Tibial nerve (tissue), 4 donors: ENCODE data around the gene RTN4. TPM values are rescaled to one million over a fixed set of nuclear protein-coding genes. Genes with fewer than 3 reads are reported as not detected.

ENCODE experiments used
- DNase-seq, 2 donors: peaks; one replicate each; pipeline ENCODE4 v3.0.0-alpha.2; 2019; ENCODE audit warnings: low spot score in 2 of 2
- H3K27ac ChIP-seq, 4 donors: fragments of 200-600 bp; sonication (generic) in 3 of 4; one replicate each; pipeline ENCODE4 v1.5.1; 2017 to 2019; ENCODE audit warnings: mild to moderate bottlenecking in 1 of 4
- H3K27me3 ChIP-seq, 2 donors: fragments of 200-600 bp; sonication (generic) in 1 of 2; one replicate each; pipeline versions ENCODE4 v1.5.1 to v1.6.0; 2017 to 2019
- H3K36me3 ChIP-seq, 3 donors: fragments of 200-600 bp; sonication (generic); one replicate each; pipeline ENCODE4 v1.5.1; 2018 to 2019
- H3K4me1 ChIP-seq, 4 donors: fragments of 200-600 bp; sonication (generic) in 3 of 4; one replicate each; pipeline ENCODE4 v1.5.1; 2017 to 2019
- H3K4me3 ChIP-seq, 4 donors: fragments of 200-600 bp; sonication (generic) in 3 of 4; one replicate each; pipeline ENCODE4 v1.5.1; 2017 to 2019; ENCODE audit warnings: mild to moderate bottlenecking in 1 of 4, moderate library complexity in 1 of 4
- H3K9me3 ChIP-seq, 4 donors: fragments of 200-600 bp; sonication (generic) in 3 of 4; one replicate each; pipeline ENCODE4 v1.5.1; 2017 to 2019
- EP300 ChIP-seq, 2 donors: sonication (generic); formaldehyde crosslinking; IDR thresholded peaks; one replicate each; pipeline ENCODE4 v1.6.1; 2017; ENCODE audit warnings: antibody characterized with exemption in 2 of 2, mild to moderate bottlenecking in 1 of 2
- POLR2A ChIP-seq, 2 donors: fragments of 450-650 bp; IDR thresholded peaks; one replicate each; pipeline ENCODE4 v1.6.1; 2017; ENCODE audit warnings: antibody characterized with exemption in 2 of 2, mild to moderate bottlenecking in 2 of 2, moderate library complexity in 2 of 2
- WGBS, 2 donors: methylation state at CpG; one replicate each; pipeline ENCODE4 v1.1.5; 2018; 5-methylcytosine and 5-hydroxymethylcytosine counted together
- total RNA-seq, 4 donors: library from RNA; depleted of rRNA; stranded (reverse); fragments of >200 nt; gene quantifications; one replicate each; pipeline ENCODE4 v1.1.0, GENCODE V29; 2016
- TF ChIP-seq, protein P1 (sequence below), 5 experiments: fragments of 200-600 bp in 3 of 5; fragments of 450-650 bp in 2 of 5; sonication (generic) in 3 of 5; IDR thresholded peaks; one replicate each; pipeline ENCODE4 v1.5.1; 2016 to 2019; ENCODE audit warnings: antibody characterized with exemption in 5 of 5, mild to moderate bottlenecking in 3 of 5, moderate library complexity in 2 of 5

Gene RTN4
- total RNA-seq, 4 donors from 2014 or later = 232 to 245 (median 243) TPM

- Histone ChIP-seq H3K4me1 (peaks cover 0 to 51% (median 15%) of the 10 kb centered on the region in 4 donors), H3K9me3 (peaks cover 0 to 10% (median 2%) of the 10 kb centered on the region in 4 donors), H3K36me3 (peaks cover 0 to 31% (median 0%) of the 10 kb centered on the region in 3 donors), H3K4me3 (no peak overlapping the region), H3K27ac (peak overlapping the region in 1 of 4 donors; percentile 15), H3K27me3 (no peaks in the 10 kb centered on the region)
- DNase-seq = no peak
- WGBS, 2 donors = 68 to 82% methylated on average over 5 of the region's 5 CpGs
- peak in 1 of 2 donors; percentile 15 for TF ChIP-seq EP300 (IDR thresholded peaks at IDR 0.05)
- TF ChIP-seq, protein P1, sequence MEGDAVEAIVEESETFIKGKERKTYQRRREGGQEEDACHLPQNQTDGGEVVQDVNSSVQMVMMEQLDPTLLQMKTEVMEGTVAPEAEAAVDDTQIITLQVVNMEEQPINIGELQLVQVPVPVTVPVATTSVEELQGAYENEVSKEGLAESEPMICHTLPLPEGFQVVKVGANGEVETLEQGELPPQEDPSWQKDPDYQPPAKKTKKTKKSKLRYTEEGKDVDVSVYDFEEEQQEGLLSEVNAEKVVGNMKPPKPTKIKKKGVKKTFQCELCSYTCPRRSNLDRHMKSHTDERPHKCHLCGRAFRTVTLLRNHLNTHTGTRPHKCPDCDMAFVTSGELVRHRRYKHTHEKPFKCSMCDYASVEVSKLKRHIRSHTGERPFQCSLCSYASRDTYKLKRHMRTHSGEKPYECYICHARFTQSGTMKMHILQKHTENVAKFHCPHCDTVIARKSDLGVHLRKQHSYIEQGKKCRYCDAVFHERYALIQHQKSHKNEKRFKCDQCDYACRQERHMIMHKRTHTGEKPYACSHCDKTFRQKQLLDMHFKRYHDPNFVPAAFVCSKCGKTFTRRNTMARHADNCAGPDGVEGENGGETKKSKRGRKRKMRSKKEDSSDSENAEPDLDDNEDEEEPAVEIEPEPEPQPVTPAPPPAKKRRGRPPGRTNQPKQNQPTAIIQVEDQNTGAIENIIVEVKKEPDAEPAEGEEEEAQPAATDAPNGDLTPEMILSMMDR (IDR thresholded peaks at IDR 0.05) = no peak
These were observed 30.6 kb downstream of the RTN4 start for GRCh38 chr2:55019526-55020258.

- no peak for DNase-seq
- Histone ChIP-seq H3K27ac (peak overlapping the region in 1 of 4 donors; percentile 12), H3K27me3 (no peaks in the 10 kb centered on the region), H3K9me3 (peaks cover 0 to 10% (median 2%) of the 10 kb centered on the region in 4 donors), H3K36me3 (peaks cover 0 to 31% (median 0%) of the 10 kb centered on the region in 3 donors), H3K4me3 (no peak overlapping the region), H3K4me1 (peaks cover 0 to 51% (median 18%) of the 10 kb centered on the region in 4 donors)
- TF ChIP-seq POLR2A (IDR thresholded peaks at IDR 0.05) (no peak), EP300 (IDR thresholded peaks at IDR 0.05) (no peak)
- TF ChIP-seq, protein P1 (IDR thresholded peaks at IDR 0.05) = no peak
- WGBS, 2 donors = 94% methylated on average over 1 of the region's 1 CpG
These were observed 31.6 kb downstream of the RTN4 start for GRCh38 chr2:55018619-55019018.

GRCh38 chr2:55017880-55018279, 32.4 kb downstream of the RTN4 start:
- Histone ChIP-seq H3K4me3 (no peak overlapping the region), H3K9me3 (peaks cover 0 to 10% (median 2%) of the 10 kb centered on the region in 4 donors), H3K27me3 (no peaks in the 10 kb centered on the region), H3K4me1 (peaks cover 0 to 51% (median 24%) of the 10 kb centered on the region in 4 donors), H3K27ac (peak overlapping the region in 1 of 4 donors; percentile 33), H3K36me3 (peaks cover 0 to 31% (median 0%) of the 10 kb centered on the region in 3 donors)
- TF ChIP-seq, protein P1 (IDR thresholded peaks at IDR 0.05) = no peak
- no peak for TF ChIP-seq EP300 (IDR thresholded peaks at IDR 0.05)
- TF ChIP-seq POLR2A (IDR thresholded peaks at IDR 0.05) = no peak
- 88 to 89% methylated on average over 3 of the region's 3 CpGs for WGBS, 2 donors
- DNase-seq = no peak

DNA sequence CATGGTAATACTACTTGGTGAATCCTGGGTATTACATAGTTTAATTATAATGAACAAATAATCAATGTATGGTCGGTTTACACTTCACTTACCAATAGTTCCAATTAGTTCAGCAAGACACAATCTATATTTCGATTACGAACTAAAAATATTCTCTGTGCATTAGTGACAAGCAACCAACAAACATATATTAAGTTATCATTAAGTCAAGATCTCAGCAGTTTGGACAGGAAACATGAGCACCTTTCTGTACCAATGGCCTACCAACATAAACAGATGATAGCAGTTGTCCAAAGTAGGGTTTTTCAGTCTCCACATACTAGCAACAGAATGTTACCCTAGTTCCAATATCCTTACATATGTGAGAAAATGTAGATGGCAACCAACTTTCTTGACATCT, 32.8 kb downstream of the RTN4 start:
- 95 to 96% methylated on average over 3 of the region's 3 CpGs for WGBS, 2 donors
- DNase-seq = no peak
- Histone ChIP-seq H3K27me3 (no peaks in the 10 kb centered on the region), H3K4me3 (no peak overlapping the region), H3K27ac (no peak overlapping the region), H3K36me3 (peaks cover 0 to 31% (median 0%) of the 10 kb centered on the region in 3 donors), H3K9me3 (peaks cover 0 to 10% (median 2%) of the 10 kb centered on the region in 4 donors), H3K4me1 (peaks cover 0 to 56% (median 27%) of the 10 kb centered on the region in 4 donors)
- TF ChIP-seq POLR2A (IDR thresholded peaks at IDR 0.05) (no peak), EP300 (IDR thresholded peaks at IDR 0.05) (no peak)
- TF ChIP-seq, protein P1 (IDR thresholded peaks at IDR 0.05) = no peak
